ENCODE results near the gene EFNA5.

EFNA5 gene

GRCh38 chr5:107680799-107681198 is 10.1 kb upstream of the EFNA5 start:
- no peaks in the 10 kb centered on the region for H3K36me3 ChIP-seq (ENCODE audit: control insufficient read depth in 2 of 2, insufficient read depth in 1 of 2, low read length in 2 of 2)
- ChIA-PET CTCF (no interaction called here), POLR2A (no interaction called here)
- no peaks in the 10 kb centered on the region for H3K4me1 ChIP-seq (ENCODE audit: control insufficient read depth, insufficient read depth, low read length)
- no peak overlapping the region for H3K27ac ChIP-seq (ENCODE audit: extremely low read depth, low read depth, low read length)
- H3K4me3 ChIP-seq (ENCODE audit: low read depth, low read length): no peak overlapping the region
- no peaks in the 10 kb centered on the region for H3K9me3 ChIP-seq (ENCODE audit: control insufficient read depth, insufficient read depth, low read depth, low read length)
- no peak for TF ChIP-seq CTCF (tag by site-specific recombination; IDR thresholded peaks at IDR 0.05)
- TF ChIP-seq ZNF155 (tag by site-specific recombination; IDR thresholded peaks at IDR 0.05): no peak
- no peak for TF ChIP-seq ZNF423 (tag by site-specific recombination; IDR thresholded peaks at IDR 0.05)
- TF ChIP-seq ZNF513 (tag by site-specific recombination; IDR thresholded peaks at IDR 0.05): no peak
- TF ChIP-seq ZNF654 (tag by site-specific recombination; IDR thresholded peaks at IDR 0.05; ENCODE audit: low read depth): no peak
- TF ChIP-seq KLF10 (tag by site-specific recombination; IDR thresholded peaks at IDR 0.05): no peak

GRCh38 chr5:107680099-107680498 is 9.4 kb upstream of the EFNA5 start:
- Histone ChIP-seq H3K9me3 (ENCODE audit: control insufficient read depth, insufficient read depth, low read depth, low read length) (no peaks in the 10 kb centered on the region), H3K36me3 (ENCODE audit: control insufficient read depth in 2 of 2, insufficient read depth in 1 of 2, low read length in 2 of 2) (no peaks in the 10 kb centered on the region), H3K4me3 (ENCODE audit: low read depth, low read length) (no peak overlapping the region), H3K27ac (ENCODE audit: extremely low read depth, low read depth, low read length) (no peak overlapping the region), H3K4me1 (ENCODE audit: control insufficient read depth, insufficient read depth, low read length) (no peaks in the 10 kb centered on the region)
- ChIA-PET POLR2A (no interaction called here), CTCF (no interaction called here)
- no peak for TF ChIP-seq ZBTB21 (tag by site-specific recombination; IDR thresholded peaks at IDR 0.05)
- no peak for TF ChIP-seq ZNF521 (tag by site-specific recombination; IDR thresholded peaks at IDR 0.05)
- no peak for TF ChIP-seq ZNF19 (tag by site-specific recombination; IDR thresholded peaks at IDR 0.05; ENCODE audit: low read depth)
- no peak for TF ChIP-seq ZNF248 (tag by site-specific recombination; IDR thresholded peaks at IDR 0.05)
- no peak for TF ChIP-seq ZNF571 (tag by site-specific recombination; IDR thresholded peaks at IDR 0.05)
- no peak for TF ChIP-seq ZFP69B (tag by site-specific recombination; IDR thresholded peaks at IDR 0.05)
- no peak for TF ChIP-seq ZBTB8A (tag by site-specific recombination; IDR thresholded peaks at IDR 0.05)
- TF ChIP-seq ZBTB26 (tag by site-specific recombination; optimal IDR thresholded peaks at IDR 0.05): no peak
- TF ChIP-seq KLF17 (tag by site-specific recombination; IDR thresholded peaks at IDR 0.05): no peak
- TF ChIP-seq ZNF747 (tag by site-specific recombination; IDR thresholded peaks at IDR 0.05): no peak
- TF ChIP-seq TCF7L2 (IDR thresholded peaks at IDR 0.05; ENCODE audit: borderline replicate concordance, low read depth, low read length): no peak

- POLR2A ChIA-PET: no interaction called here
- Histone ChIP-seq H3K27ac (ENCODE audit: extremely low read depth, low read depth, low read length) (no peak overlapping the region), H3K4me3 (ENCODE audit: low read depth, low read length) (no peak overlapping the region), H3K36me3 (ENCODE audit: control insufficient read depth in 2 of 2, insufficient read depth in 1 of 2, low read length in 2 of 2) (no peaks in the 10 kb centered on the region), H3K9me3 (ENCODE audit: control insufficient read depth, insufficient read depth, low read depth, low read length) (no peaks in the 10 kb centered on the region), H3K4me1 (ENCODE audit: control insufficient read depth, insufficient read depth, low read length) (no peaks in the 10 kb centered on the region)
- CTCF ChIA-PET: interaction anchor here (0.5 to 1.4 kb wide), 2 partner anchors 105 to 429 kb away, joined by 3 to 4 read pairs; no protein-coding TSS in a partner anchor
- TF ChIP-seq ZBTB1 (tag by site-specific recombination; IDR thresholded peaks at IDR 0.05) (no peak), EGR2 (tag by site-specific recombination; IDR thresholded peaks at IDR 0.05; ENCODE audit: low read depth) (no peak), PRDM10 (tag by site-specific recombination; IDR thresholded peaks at IDR 0.05) (no peak), GFI1B (tag by site-specific recombination; IDR thresholded peaks at IDR 0.05) (no peak), ZNF747 (tag by site-specific recombination; IDR thresholded peaks at IDR 0.05) (no peak), ZNF362 (tag by site-specific recombination; IDR thresholded peaks at IDR 0.05) (no peak), ZNF175 (tag by site-specific recombination; IDR thresholded peaks at IDR 0.05) (no peak)
Measured at GRCh38 chr5:107676702-107677101, 6.0 kb upstream of the EFNA5 start.

All from HEK293 (cell line).